Thymus (tissue), 11 donors: ENCODE results near the gene FAM83E. TPM values are rescaled to one million over a fixed set of nuclear protein-coding genes. Genes with fewer than 3 reads are reported as not detected.

ENCODE experiments used
- DNase-seq, 9 donors: peaks; one replicate each; pipeline ENCODE4 v3.0.0-alpha.2; 2013; ENCODE audit warnings: low spot score in 9 of 9, low read depth in 6 of 9, missing footprints in 1 of 9
- H3K27ac ChIP-seq, 2 donors: one replicate each; pipeline ENCODE4 v1.5.1; 2013; ENCODE audit warnings: control low read depth in 1 of 2, low read depth in 1 of 2, low read length in 1 of 2, mild to moderate bottlenecking in 1 of 2, moderate library complexity in 1 of 2
- H3K27me3 ChIP-seq, 2 donors: one replicate each; pipeline ENCODE4 v1.5.1; 2013; ENCODE audit warnings: low read length in 1 of 2; ENCODE audit not compliant: control insufficient read depth in 2 of 2, insufficient read depth in 1 of 2
- H3K36me3 ChIP-seq, 2 donors: one replicate each; pipeline ENCODE4 v1.5.1; 2013; ENCODE audit warnings: low read length in 1 of 2, mild to moderate bottlenecking in 1 of 2, moderate library complexity in 1 of 2; ENCODE audit not compliant: control insufficient read depth in 2 of 2, insufficient read depth in 2 of 2
- H3K4me1 ChIP-seq, 2 donors: one replicate each; pipeline ENCODE4 v1.5.1; 2013; ENCODE audit warnings: low read length in 2 of 2; ENCODE audit not compliant: control insufficient read depth in 2 of 2, insufficient read depth in 2 of 2
- H3K4me3 ChIP-seq, 2 donors: one replicate each; pipeline ENCODE4 v1.5.1; 2013; ENCODE audit warnings: low read length in 2 of 2, control low read depth in 1 of 2, mild to moderate bottlenecking in 1 of 2
- H3K9me3 ChIP-seq, 2 donors: one replicate each; pipeline ENCODE4 v1.5.1; 2013; ENCODE audit warnings: low read length in 1 of 2, mild to moderate bottlenecking in 1 of 2; ENCODE audit not compliant: control insufficient read depth in 2 of 2, insufficient read depth in 1 of 2
- WGBS: extraction: QIAGEN DNeasy Blood & Tissue Kit; methylation state at CpG from one replicate; pipeline ENCODE4 v1.1.7; 2013; 5-methylcytosine and 5-hydroxymethylcytosine counted together
- polyA plus RNA-seq: library from polyadenylated mRNA; stranded (reverse); fragments of 200-250 nt; gene quantifications from one replicate; pipeline ENCODE4 v1.2.3, GENCODE V29; 2013
- total RNA-seq: library from RNA; stranded (reverse); fragments of 120-200 nt; gene quantifications from one replicate; pipeline ENCODE4 v1.2.4, GENCODE V29; 2013
- donor health status: healthy.

The FAM83E gene
- total and polyA plus RNA-seq, 2 donors, result 0.33 to 2.2 TPM

- DNase-seq, result no peak
- 98% methylated on average over 30 of the region's 30 CpGs for WGBS
- H3K27ac ChIP-seq, result peak overlapping the region in 1 of 2 donors; percentile 5
Observed at GRCh38 chr19:48625891-48626327, 11.0 kb upstream of the FAM83E start.

GRCh38 chr19:48624791-48625723 is 10.2 kb upstream of the FAM83E start:
- H3K4me1 ChIP-seq, result peaks cover 10 to 33% of the 10 kb centered on the region in 2 donors
- H3K27ac ChIP-seq, result peak overlapping the region in 1 of 2 donors; percentile 19
- DNase-seq, result no peak

More at GRCh38 chr19:48625891-48626327, 11.0 kb upstream of the FAM83E start:
- H3K4me1 ChIP-seq, result peaks cover 10 to 39% of the 10 kb centered on the region in 2 donors
- H3K4me3 ChIP-seq, result no peak overlapping the region
- no peaks in the 10 kb centered on the region for H3K27me3 ChIP-seq
- H3K9me3 ChIP-seq, result peaks cover 0 to 5% of the 10 kb centered on the region in 2 donors
- H3K36me3 ChIP-seq, result peaks cover 34 to 45% of the 10 kb centered on the region in 2 donors

GRCh38 chr19:48624067-48624594 is 9.3 kb upstream of the FAM83E start:
- peaks cover 10 to 32% of the 10 kb centered on the region in 2 donors for H3K4me1 ChIP-seq
- peaks cover 20 to 27% of the 10 kb centered on the region in 2 donors for H3K36me3 ChIP-seq
- DNase-seq, result peak; percentile 86 to 98 (median 95)
- peak overlapping the region; percentile 76 to 85 for H3K27ac ChIP-seq
- H3K4me3 ChIP-seq, result peak overlapping the region; percentile 60
- no peaks in the 10 kb centered on the region for H3K9me3 ChIP-seq
- WGBS, result 1% methylated on average over 40 of the region's 40 CpGs
- H3K27me3 ChIP-seq, result no peaks in the 10 kb centered on the region

More at GRCh38 chr19:48624791-48625723, 10.2 kb upstream of the FAM83E start:
- Histone ChIP-seq H3K4me3 (peak overlapping the region; percentile 60), H3K27me3 (no peaks in the 10 kb centered on the region), H3K36me3 (peaks cover 28 to 36% of the 10 kb centered on the region in 2 donors), H3K9me3 (peaks cover 0 to 4% of the 10 kb centered on the region in 2 donors)
- WGBS, result 88% methylated on average over 24 of the region's 24 CpGs

GRCh38 chr19:48623556-48624066 is 8.7 kb upstream of the FAM83E start:
- Histone ChIP-seq H3K4me3 (peak overlapping the region; percentile 34 to 60), H3K4me1 (peaks cover 10 to 32% of the 10 kb centered on the region in 2 donors), H3K27me3 (no peaks in the 10 kb centered on the region), H3K27ac (peak overlapping the region; percentile 71 to 85), H3K36me3 (peaks cover 19 to 22% of the 10 kb centered on the region in 2 donors), H3K9me3 (no peaks in the 10 kb centered on the region)
- WGBS, result 55% methylated on average over 8 of the region's 8 CpGs
- no peak for DNase-seq

GRCh38 chr19:48619692-48620585 is 5.1 kb upstream of the FAM83E start:
- peak overlapping the region; percentile 90 to 92 for H3K27ac ChIP-seq
- no peaks in the 10 kb centered on the region for H3K9me3 ChIP-seq
- H3K4me3 ChIP-seq, result peak overlapping the region; percentile 81 to 87
- H3K36me3 ChIP-seq, result peaks cover 32 to 36% of the 10 kb centered on the region in 2 donors
- no peak for DNase-seq
- no peaks in the 10 kb centered on the region for H3K27me3 ChIP-seq
- WGBS, result 35% methylated on average over 6 of the region's 6 CpGs
- peaks cover 21 to 48% of the 10 kb centered on the region in 2 donors for H3K4me1 ChIP-seq

GRCh38 chr19:48618916-48619691 is 4.2 kb upstream of the FAM83E start, which contains the start of the genes RPL18 and SPHK2:
Gene RPL18 (minus strand): TSS chr19:48619178. CDS start chr19:48619143, 35 bp downstream.
Gene SPHK2 (plus strand): TSS chr19:48619506. CDS start chr19:48620515, 1,009 bp downstream.
- no peaks in the 10 kb centered on the region for H3K27me3 ChIP-seq
- H3K27ac ChIP-seq, result peak within 1 kb of the TSS; percentile 90 to 92
- H3K36me3 ChIP-seq, result peaks cover 37% of the 10 kb centered on the region in 2 donors
- peaks cover 16 to 41% of the 10 kb centered on the region in 2 donors for H3K4me1 ChIP-seq
- peak; percentile 96 to 99 (median 97) for DNase-seq
- no peaks in the 10 kb centered on the region for H3K9me3 ChIP-seq
- WGBS, result under 1% methylated on average over 69 of the region's 69 CpGs
- peak within 1 kb of the TSS; percentile 81 to 87 for H3K4me3 ChIP-seq

- H3K36me3 ChIP-seq, result peaks cover 36 to 37% of the 10 kb centered on the region in 2 donors
- no peaks in the 10 kb centered on the region for H3K27me3 ChIP-seq
- WGBS, result 2% methylated on average over 18 of the region's 18 CpGs
- H3K4me3 ChIP-seq, result peak overlapping the region; percentile 81 to 87
- peaks cover 14 to 35% of the 10 kb centered on the region in 2 donors for H3K4me1 ChIP-seq
- peak overlapping the region; percentile 86 to 92 for H3K27ac ChIP-seq
- no peak for DNase-seq
- H3K9me3 ChIP-seq, result no peaks in the 10 kb centered on the region
Observed at GRCh38 chr19:48618278-48618915, 3.5 kb upstream of the FAM83E start.
